PC-9 (cell line): ENCODE measurements around the gene STK17A.

Source experiments
- EZH2 ChIP-seq: fragments of 200-600 bp; sonication (generic); IDR thresholded peaks from 2 replicates; pipeline ENCODE4 v1.8.0; 2017; ENCODE audit warnings: antibody characterized with exemption, low read depth
- TF ChIP-seq, protein P1 (sequence below): fragments of 200-600 bp; sonication (generic); conservative IDR thresholded peaks from 2 replicates; pipeline ENCODE4 v1.6.1; 2017; ENCODE audit warnings: mixed run types, antibody characterized with exemption, mild to moderate bottlenecking, moderate library complexity

DNA sequence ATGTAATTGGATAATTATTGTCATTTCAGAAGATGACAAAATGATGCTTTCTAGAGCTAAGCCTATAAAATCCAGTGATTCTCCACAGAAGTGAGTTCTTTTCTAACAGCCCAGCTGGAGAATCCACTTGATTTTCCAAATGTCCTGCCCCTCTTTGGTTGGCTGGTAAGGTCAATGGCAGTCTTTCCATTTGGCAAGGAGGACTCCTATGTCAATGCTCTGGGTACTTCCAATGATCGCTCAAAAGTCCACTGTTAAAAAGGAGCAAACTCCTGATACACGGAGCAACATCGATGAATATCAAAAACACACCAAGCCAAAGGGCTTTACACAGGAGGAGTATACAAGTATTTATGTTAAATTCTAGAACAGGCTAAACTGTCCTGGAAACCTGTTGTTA, 57.8 kb downstream of the STK17A start:
- TF ChIP-seq, protein P1, sequence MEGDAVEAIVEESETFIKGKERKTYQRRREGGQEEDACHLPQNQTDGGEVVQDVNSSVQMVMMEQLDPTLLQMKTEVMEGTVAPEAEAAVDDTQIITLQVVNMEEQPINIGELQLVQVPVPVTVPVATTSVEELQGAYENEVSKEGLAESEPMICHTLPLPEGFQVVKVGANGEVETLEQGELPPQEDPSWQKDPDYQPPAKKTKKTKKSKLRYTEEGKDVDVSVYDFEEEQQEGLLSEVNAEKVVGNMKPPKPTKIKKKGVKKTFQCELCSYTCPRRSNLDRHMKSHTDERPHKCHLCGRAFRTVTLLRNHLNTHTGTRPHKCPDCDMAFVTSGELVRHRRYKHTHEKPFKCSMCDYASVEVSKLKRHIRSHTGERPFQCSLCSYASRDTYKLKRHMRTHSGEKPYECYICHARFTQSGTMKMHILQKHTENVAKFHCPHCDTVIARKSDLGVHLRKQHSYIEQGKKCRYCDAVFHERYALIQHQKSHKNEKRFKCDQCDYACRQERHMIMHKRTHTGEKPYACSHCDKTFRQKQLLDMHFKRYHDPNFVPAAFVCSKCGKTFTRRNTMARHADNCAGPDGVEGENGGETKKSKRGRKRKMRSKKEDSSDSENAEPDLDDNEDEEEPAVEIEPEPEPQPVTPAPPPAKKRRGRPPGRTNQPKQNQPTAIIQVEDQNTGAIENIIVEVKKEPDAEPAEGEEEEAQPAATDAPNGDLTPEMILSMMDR = no peak
- TF ChIP-seq EZH2 = no peak
